OCI-LY3 (cell line): Measurements from ENCODE around the gene COPS6.

ENCODE experiments used
- CTCF ChIP-seq: fragments of 200-600, 300-600 bp; sonication (generic); IDR thresholded peaks from 2 replicates; pipeline ENCODE4 v1.5.1; 2014; ENCODE audit warnings: antibody characterized with exemption, low read length, low read depth
- EZH2phosphoT487 ChIP-seq: fragments of 200-600 bp; shearing (Covaris generic); IDR thresholded peaks from 2 replicates; pipeline ENCODE4 v1.6.1; 2018; ENCODE audit warnings: antibody characterized with exemption, mixed run types, low read depth

- TF ChIP-seq CTCF (no peak), EZH2phosphoT487 (no peak)
Observed at GRCh38 chr7:100100420-100101015, 11.7 kb downstream of the COPS6 start.
